ENCODE results near the gene STMP1.

DNA sequence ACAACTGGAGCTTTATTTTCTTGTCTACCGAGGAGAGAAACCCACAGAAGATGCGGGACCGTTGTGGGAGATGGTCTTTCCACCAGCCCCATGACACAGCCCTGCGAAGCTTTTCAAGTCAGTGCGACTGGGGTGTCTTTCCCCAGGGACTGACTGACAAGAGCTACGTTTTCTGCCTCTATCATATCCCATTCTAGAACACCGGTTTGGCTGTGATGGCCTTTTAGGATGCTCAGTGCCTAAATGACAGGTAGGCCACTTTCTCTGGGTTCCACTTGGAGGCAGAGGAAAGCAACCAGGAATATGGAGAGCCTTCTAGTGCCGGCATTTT, 48.8 kb downstream of the STMP1 start:
- TF ChIP-seq, protein P1, sequence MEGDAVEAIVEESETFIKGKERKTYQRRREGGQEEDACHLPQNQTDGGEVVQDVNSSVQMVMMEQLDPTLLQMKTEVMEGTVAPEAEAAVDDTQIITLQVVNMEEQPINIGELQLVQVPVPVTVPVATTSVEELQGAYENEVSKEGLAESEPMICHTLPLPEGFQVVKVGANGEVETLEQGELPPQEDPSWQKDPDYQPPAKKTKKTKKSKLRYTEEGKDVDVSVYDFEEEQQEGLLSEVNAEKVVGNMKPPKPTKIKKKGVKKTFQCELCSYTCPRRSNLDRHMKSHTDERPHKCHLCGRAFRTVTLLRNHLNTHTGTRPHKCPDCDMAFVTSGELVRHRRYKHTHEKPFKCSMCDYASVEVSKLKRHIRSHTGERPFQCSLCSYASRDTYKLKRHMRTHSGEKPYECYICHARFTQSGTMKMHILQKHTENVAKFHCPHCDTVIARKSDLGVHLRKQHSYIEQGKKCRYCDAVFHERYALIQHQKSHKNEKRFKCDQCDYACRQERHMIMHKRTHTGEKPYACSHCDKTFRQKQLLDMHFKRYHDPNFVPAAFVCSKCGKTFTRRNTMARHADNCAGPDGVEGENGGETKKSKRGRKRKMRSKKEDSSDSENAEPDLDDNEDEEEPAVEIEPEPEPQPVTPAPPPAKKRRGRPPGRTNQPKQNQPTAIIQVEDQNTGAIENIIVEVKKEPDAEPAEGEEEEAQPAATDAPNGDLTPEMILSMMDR (IDR thresholded peaks at IDR 0.05), result no peak
- no peak for TF ChIP-seq POLR2A (IDR thresholded peaks at IDR 0.05)

All from adrenal gland (tissue), 5 donors.